ENCODE measurements around the gene UBP1.
"Not testable (repeated sequence)": the region's sequence is repeated elsewhere in the genome, so short reads cannot be mapped to it uniquely, and the experiment has no call there.

The UBP1 gene

GRCh38 chr3:33447958-33448357 is 7.8 kb upstream of the UBP1 start:
- peaks cover 8% of the 10 kb centered on the region for H3K4me1 ChIP-seq (ENCODE audit: insufficient read depth, low read length)
- H3K36me3 ChIP-seq (ENCODE audit: insufficient read depth, low read length) = peaks cover 3% of the 10 kb centered on the region
- H3K9me3 ChIP-seq (ENCODE audit: low read length) = no peaks in the 10 kb centered on the region
- H3K4me3 ChIP-seq (ENCODE audit: low read length) = peak overlapping the region; percentile 75
- no peaks in the 10 kb centered on the region for H3K27me3 ChIP-seq (ENCODE audit: insufficient read depth, low read length)
- H2AFZ ChIP-seq (ENCODE audit: low read depth, low read length) = peak overlapping the region; percentile 29

- peak overlapping the region; percentile 75 for H3K4me3 ChIP-seq (ENCODE audit: low read length)
- not testable (repeated sequence) for H3K36me3 ChIP-seq (ENCODE audit: insufficient read depth, low read length); H3K4me1 ChIP-seq (ENCODE audit: insufficient read depth, low read length); H3K27me3 ChIP-seq (ENCODE audit: insufficient read depth, low read length); H3K9me3 ChIP-seq (ENCODE audit: low read length)
- peak overlapping the region; percentile 29 for H2AFZ ChIP-seq (ENCODE audit: low read depth, low read length)
Observed at GRCh38 chr3:33447256-33447625, 7.0 kb upstream of the UBP1 start.

GRCh38 chr3:33442190-33442589 is 2.0 kb upstream of the UBP1 start:
- peaks cover 17% of the 10 kb centered on the region for H3K4me1 ChIP-seq (ENCODE audit: insufficient read depth, low read length)
- no peak overlapping the region for H2AFZ ChIP-seq (ENCODE audit: low read depth, low read length)
- no peaks in the 10 kb centered on the region for H3K9me3 ChIP-seq (ENCODE audit: low read length)
- no peaks in the 10 kb centered on the region for H3K27me3 ChIP-seq (ENCODE audit: insufficient read depth, low read length)
- no peaks in the 10 kb centered on the region for H3K36me3 ChIP-seq (ENCODE audit: insufficient read depth, low read length)
- no peak overlapping the region for H3K4me3 ChIP-seq (ENCODE audit: low read length)

- peak overlapping the region; percentile 81 for H2AFZ ChIP-seq (ENCODE audit: low read depth, low read length)
- H3K4me1 ChIP-seq (ENCODE audit: insufficient read depth, low read length) = peaks cover 20% of the 10 kb centered on the region
- H3K27me3 ChIP-seq (ENCODE audit: insufficient read depth, low read length) = no peaks in the 10 kb centered on the region
- H3K36me3 ChIP-seq (ENCODE audit: insufficient read depth, low read length) = no peaks in the 10 kb centered on the region
- H3K4me3 ChIP-seq (ENCODE audit: low read length) = peak overlapping the region; percentile 76
- no peaks in the 10 kb centered on the region for H3K9me3 ChIP-seq (ENCODE audit: low read length)
Observed at GRCh38 chr3:33441225-33441976, 1.2 kb upstream of the UBP1 start.

- Histone ChIP-seq H2AFZ (ENCODE audit: low read depth, low read length) (peak overlapping the region; percentile 44), H3K9me3 (ENCODE audit: low read length) (peaks cover 2% of the 10 kb centered on the region), H3K27me3 (ENCODE audit: insufficient read depth, low read length) (no peaks in the 10 kb centered on the region), H3K4me1 (ENCODE audit: insufficient read depth, low read length) (peaks cover 20% of the 10 kb centered on the region), H3K36me3 (ENCODE audit: insufficient read depth, low read length) (no peaks in the 10 kb centered on the region), H3K4me3 (ENCODE audit: low read length) (peak overlapping the region; percentile 76)
Observed at GRCh38 chr3:33439546-33440327, 468 bp downstream of the UBP1 start.

GRCh38 chr3:33438881-33439545 is 1.2 kb downstream of the UBP1 start:
- peak overlapping the region; percentile 76 for H3K4me3 ChIP-seq (ENCODE audit: low read length)
- H2AFZ ChIP-seq (ENCODE audit: low read depth, low read length) = peak overlapping the region; percentile 44
- peaks cover 2% of the 10 kb centered on the region for H3K9me3 ChIP-seq (ENCODE audit: low read length)
- H3K27me3 ChIP-seq (ENCODE audit: insufficient read depth, low read length) = no peaks in the 10 kb centered on the region
- peaks cover 20% of the 10 kb centered on the region for H3K4me1 ChIP-seq (ENCODE audit: insufficient read depth, low read length)
- no peaks in the 10 kb centered on the region for H3K36me3 ChIP-seq (ENCODE audit: insufficient read depth, low read length)

GRCh38 chr3:33438284-33438668 is 1.9 kb downstream of the UBP1 start:
- H3K27me3 ChIP-seq (ENCODE audit: insufficient read depth, low read length) = no peaks in the 10 kb centered on the region
- H3K9me3 ChIP-seq (ENCODE audit: low read length) = peaks cover 2% of the 10 kb centered on the region
- H3K4me3 ChIP-seq (ENCODE audit: low read length) = peak overlapping the region; percentile 76
- H3K4me1 ChIP-seq (ENCODE audit: insufficient read depth, low read length) = peaks cover 20% of the 10 kb centered on the region
- H3K36me3 ChIP-seq (ENCODE audit: insufficient read depth, low read length) = no peaks in the 10 kb centered on the region
- no peak overlapping the region for H2AFZ ChIP-seq (ENCODE audit: low read depth, low read length)

- Histone ChIP-seq H3K4me1 (ENCODE audit: insufficient read depth, low read length) (peaks cover 20% of the 10 kb centered on the region), H3K9me3 (ENCODE audit: low read length) (peaks cover 2% of the 10 kb centered on the region), H3K36me3 (ENCODE audit: insufficient read depth, low read length) (no peaks in the 10 kb centered on the region), H3K27me3 (ENCODE audit: insufficient read depth, low read length) (no peaks in the 10 kb centered on the region), H3K4me3 (ENCODE audit: low read length) (peak overlapping the region; percentile 76), H2AFZ (ENCODE audit: low read depth, low read length) (no peak overlapping the region)
Observed at GRCh38 chr3:33437556-33438283, 2.5 kb downstream of the UBP1 start.

GRCh38 chr3:33433843-33434242 is 6.4 kb downstream of the UBP1 start:
- Histone ChIP-seq H2AFZ (ENCODE audit: low read depth, low read length) (no peak overlapping the region), H3K4me1 (ENCODE audit: insufficient read depth, low read length) (peaks cover 15% of the 10 kb centered on the region), H3K4me3 (ENCODE audit: low read length) (no peak overlapping the region), H3K9me3 (ENCODE audit: low read length) (peaks cover 4% of the 10 kb centered on the region), H3K27me3 (ENCODE audit: insufficient read depth, low read length) (no peaks in the 10 kb centered on the region), H3K36me3 (ENCODE audit: insufficient read depth, low read length) (no peaks in the 10 kb centered on the region)

GRCh38 chr3:33430571-33430970 is 9.6 kb downstream of the UBP1 start:
- no peak overlapping the region for H3K4me3 ChIP-seq (ENCODE audit: low read length)
- no peaks in the 10 kb centered on the region for H3K27me3 ChIP-seq (ENCODE audit: insufficient read depth, low read length)
- H3K9me3 ChIP-seq (ENCODE audit: low read length) = peaks cover 4% of the 10 kb centered on the region
- H2AFZ ChIP-seq (ENCODE audit: low read depth, low read length) = no peak overlapping the region
- H3K4me1 ChIP-seq (ENCODE audit: insufficient read depth, low read length) = peaks cover 8% of the 10 kb centered on the region
- peaks cover under 1% of the 10 kb centered on the region for H3K36me3 ChIP-seq (ENCODE audit: insufficient read depth, low read length)

GRCh38 chr3:33430061-33430460 is 10.1 kb downstream of the UBP1 start:
- no peak overlapping the region for H3K4me3 ChIP-seq (ENCODE audit: low read length)
- peaks cover 3% of the 10 kb centered on the region for H3K36me3 ChIP-seq (ENCODE audit: insufficient read depth, low read length)
- H3K27me3 ChIP-seq (ENCODE audit: insufficient read depth, low read length) = no peaks in the 10 kb centered on the region
- peaks cover 2% of the 10 kb centered on the region for H3K9me3 ChIP-seq (ENCODE audit: low read length)
- H3K4me1 ChIP-seq (ENCODE audit: insufficient read depth, low read length) = peaks cover 8% of the 10 kb centered on the region
- no peak overlapping the region for H2AFZ ChIP-seq (ENCODE audit: low read depth, low read length)

GRCh38 chr3:33429306-33429705 is 10.9 kb downstream of the UBP1 start:
- H3K36me3 ChIP-seq (ENCODE audit: insufficient read depth, low read length); H3K4me3 ChIP-seq (ENCODE audit: low read length); H3K9me3 ChIP-seq (ENCODE audit: low read length); H3K4me1 ChIP-seq (ENCODE audit: insufficient read depth, low read length); H2AFZ ChIP-seq (ENCODE audit: low read depth, low read length); H3K27me3 ChIP-seq (ENCODE audit: insufficient read depth, low read length): not testable (repeated sequence)

- Histone ChIP-seq H3K4me3 (ENCODE audit: low read length) (no peak overlapping the region), H3K9me3 (ENCODE audit: low read length) (peaks cover 2% of the 10 kb centered on the region), H3K36me3 (ENCODE audit: insufficient read depth, low read length) (peaks cover 8% of the 10 kb centered on the region), H2AFZ (ENCODE audit: low read depth, low read length) (no peak overlapping the region), H3K4me1 (ENCODE audit: insufficient read depth, low read length) (peaks cover 8% of the 10 kb centered on the region), H3K27me3 (ENCODE audit: insufficient read depth, low read length) (no peaks in the 10 kb centered on the region)
Observed at GRCh38 chr3:33428734-33429133, 11.5 kb downstream of the UBP1 start.
